Raji (cell line): ENCODE data around the gene ZNF799.

ENCODE experiments used
- POLR2A ChIP-seq: IDR thresholded peaks from 2 replicates; pipeline ENCODE4 v1.6.1; 2011; ENCODE audit warnings: low read depth, low read length, control low read depth; ENCODE audit not compliant: insufficient read depth

ZNF799 gene

DNA sequence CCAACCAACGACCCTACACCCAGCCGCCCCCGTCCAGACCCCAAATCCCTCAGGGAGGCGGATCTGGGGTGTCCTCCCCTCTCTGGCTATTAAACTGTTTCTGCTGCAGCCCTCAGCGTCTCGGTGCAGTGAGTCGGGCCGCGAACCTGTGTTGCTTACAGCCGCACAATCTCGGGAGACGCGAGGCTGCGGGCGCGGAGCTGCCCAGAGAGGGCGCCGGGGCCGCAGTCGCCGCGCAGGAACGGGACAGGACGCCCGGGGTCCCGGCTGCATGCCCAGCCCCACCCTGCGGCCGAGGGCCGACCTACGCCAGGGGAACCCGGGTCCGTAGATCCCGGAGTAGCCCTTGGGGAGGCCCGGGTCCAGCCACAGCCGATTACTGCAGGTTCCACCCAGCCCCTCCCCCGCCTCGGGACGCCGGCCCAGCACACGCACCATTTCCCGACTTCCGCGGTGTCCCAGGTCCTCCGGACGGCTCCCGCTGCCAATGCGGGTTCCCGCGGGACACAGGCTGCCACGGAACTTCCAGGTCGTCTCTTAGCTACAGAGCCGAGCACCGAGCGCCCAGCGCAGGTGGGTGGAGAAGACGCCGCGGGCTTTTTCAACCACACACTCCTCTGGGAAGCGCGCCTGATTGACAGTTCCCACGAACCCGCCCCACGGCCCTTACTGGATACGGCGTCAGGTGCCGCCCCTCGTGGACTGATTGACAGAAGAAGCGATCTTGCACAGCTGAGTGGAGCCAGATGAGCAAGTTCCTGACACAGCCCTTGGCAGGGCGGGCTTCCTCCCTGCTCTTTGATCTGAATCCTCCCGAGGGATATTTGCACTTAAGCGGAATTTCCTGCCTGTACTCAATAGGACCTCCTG is at the start of gene ZNF799:
TSS of gene ZNF799 (minus strand) at position 639 of the 870 bp plus-strand sequence. CDS start at position 438, 201 bp downstream.
- TF ChIP-seq POLR2A, result peak; percentile 69

DNA sequence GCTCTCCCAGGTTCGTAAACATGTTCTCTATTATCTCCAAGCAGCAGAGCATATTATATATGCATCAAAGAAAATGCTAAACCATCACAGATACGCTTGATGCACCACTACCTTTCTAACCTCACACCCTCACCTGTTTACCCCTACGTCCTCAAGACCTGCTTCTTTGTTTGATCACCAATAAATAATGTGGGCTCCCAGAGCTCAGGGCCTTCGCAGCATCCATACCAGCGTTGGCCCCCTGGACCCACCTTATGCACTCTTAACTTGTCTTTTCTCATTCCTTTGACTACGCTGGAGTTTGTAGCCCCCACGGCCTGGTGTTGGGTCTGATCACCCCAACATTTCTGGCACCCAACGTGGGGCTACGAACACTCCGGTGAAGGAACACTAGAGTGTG is 49.8 kb upstream of the ZNF799 start:
- TF ChIP-seq POLR2A, result no peak

GRCh38 chr19:12448808-12449207 is 47.7 kb upstream of the ZNF799 start:
- TF ChIP-seq POLR2A, result no peak

GRCh38 chr19:12440541-12441316 is 39.7 kb upstream of the ZNF799 start, which contains the start of gene ZNF443:
ZNF443 (minus strand) TSS chr19:12441021; CDS start chr19:12440914, 107 bp downstream.
- TF ChIP-seq POLR2A, result peak; percentile 78

DNA sequence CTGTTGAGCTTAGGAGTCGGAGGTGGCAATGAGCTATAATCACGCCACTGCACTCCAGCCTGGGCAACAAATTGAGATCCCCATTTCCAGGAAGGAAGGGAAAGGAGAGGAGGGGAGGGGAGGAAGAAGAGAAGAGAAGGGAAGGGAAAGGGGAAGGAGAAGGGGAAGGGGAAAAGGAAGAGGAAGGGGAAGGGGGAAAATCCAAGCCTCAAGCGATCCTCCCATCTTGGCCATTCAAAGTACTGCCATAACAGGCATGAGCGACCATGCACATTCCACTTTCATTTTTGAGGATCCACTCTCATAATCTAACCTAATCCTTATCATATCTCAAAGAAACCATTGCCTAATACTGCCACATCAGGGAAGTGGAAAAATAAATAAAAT is 24.8 kb upstream of the ZNF799 start:
- TF ChIP-seq POLR2A, result no peak

DNA sequence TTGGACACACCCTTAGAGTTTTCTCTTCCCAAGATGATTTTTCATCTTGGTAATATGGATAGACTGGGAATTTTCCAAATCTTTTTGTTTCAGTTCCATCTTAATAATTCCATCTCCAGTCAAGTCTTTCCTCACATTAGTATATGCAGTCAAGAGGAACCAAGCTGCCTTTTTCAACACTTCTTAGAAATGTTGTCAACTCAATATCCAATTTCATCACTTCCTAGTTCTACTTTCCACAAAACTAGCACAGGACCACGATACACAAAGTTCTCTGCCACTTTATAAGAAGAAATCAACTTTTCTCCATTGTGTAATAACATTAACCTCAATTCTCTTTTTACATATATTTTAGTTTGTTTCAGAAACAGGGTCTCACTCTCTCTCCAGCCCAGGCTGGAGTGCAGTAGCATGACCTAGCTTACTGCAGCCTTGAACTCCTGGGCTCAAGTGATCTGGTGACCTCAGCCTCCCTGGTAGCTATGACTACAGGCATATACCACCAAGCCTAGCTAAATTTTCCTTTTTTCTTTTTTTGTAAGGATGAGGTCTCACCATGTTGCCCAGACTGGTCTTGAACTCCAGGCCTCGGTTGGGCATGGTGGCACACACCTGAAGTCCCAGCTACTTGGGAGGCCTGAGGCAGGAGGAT is 24.3 kb upstream of the ZNF799 start:
- TF ChIP-seq POLR2A, result no peak

- no peak for TF ChIP-seq POLR2A
Measured at GRCh38 chr19:12411893-12412292, 10.8 kb upstream of the ZNF799 start.

GRCh38 chr19:12380444-12380737 is 20.7 kb downstream of the ZNF799 start:
- no peak for TF ChIP-seq POLR2A

- no peak for TF ChIP-seq POLR2A
Measured at GRCh38 chr19:12379732-12380443, 21.2 kb downstream of the ZNF799 start.

DNA sequence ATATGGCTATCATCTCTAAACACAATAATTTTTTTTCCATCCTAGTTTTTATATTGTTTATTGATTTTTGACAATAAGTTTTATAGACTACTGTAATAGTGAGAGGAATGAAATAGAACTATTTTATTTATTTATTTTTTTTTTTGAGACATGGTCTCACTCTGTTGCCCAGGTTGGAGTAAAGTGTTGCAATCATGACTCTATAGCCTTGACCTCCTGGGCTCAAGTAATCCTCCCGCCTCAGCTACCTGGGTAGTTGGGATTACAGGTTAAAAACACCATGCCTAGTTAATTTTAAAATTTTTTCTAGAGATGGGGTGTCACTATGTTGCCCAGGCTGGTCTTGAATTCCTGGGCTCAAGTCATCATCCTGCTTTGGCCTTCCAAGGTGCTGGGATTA is 27.0 kb downstream of the ZNF799 start:
- no peak for TF ChIP-seq POLR2A

GRCh38 chr19:12365236-12366162 is 35.6 kb downstream of the ZNF799 start, which contains the start of gene ZNF442:
ZNF442 (minus strand) TSS chr19:12365683; CDS start chr19:12363631, 2,052 bp downstream.
- peak; percentile 63 for TF ChIP-seq POLR2A

DNA sequence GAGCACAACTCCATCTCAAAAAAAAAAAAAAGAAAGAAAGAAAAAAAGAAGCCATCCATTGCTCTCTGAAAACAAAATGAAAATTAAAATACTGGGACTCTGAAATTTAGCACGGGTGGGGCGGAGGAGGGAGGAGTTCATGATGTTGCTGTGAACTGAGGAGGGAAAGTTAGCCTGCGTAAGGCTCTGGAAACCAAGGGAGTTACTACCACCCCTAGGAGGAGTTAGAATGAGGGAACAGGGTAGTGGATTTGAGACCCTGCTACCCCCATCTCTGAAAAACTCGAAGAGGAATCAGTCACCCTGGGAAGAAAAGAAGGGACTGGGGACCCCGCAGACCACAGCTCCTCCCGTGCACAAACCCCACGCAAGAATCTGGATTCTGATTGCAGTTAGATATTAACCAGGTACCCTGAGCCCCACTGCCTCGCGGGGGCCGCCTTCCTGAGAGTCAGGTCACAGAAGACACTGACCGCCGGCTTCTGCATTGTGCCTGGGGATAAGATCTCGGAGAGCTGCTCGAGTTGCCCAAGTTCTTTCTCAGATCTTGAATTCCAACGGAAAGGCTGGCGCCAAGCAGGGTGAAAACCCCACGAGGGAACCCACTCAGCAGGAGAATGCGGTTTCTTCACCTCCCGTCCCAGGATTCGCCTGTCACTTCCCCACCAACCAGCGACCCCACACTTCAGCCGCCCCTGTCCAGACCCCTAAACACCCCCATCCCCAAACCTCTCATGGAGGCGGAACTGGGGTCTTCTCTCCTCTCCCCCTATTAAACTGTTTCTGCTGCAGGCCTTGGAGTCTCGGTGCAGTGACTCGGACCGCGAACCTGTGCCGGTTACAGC is 36.5 kb downstream of the ZNF799 start:
- TF ChIP-seq POLR2A, result no peak

DNA sequence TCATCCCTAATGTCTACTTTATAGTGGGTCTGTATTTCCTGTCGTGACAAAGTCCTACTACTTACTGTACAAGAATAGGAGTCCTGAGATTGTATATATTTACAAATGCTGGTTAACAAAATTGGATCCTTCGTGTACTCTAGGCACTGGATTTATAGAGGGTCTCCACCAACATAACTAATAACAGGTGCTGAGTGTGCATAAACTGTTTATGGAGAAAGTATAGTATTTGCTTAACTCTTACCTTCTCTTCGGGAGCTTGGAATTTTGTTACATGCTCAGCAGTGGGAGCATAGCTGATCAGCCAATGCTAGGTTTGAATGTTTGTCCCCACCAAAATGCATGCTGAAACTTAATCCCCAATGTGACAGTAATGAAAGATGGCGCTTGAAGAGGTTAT is 47.7 kb downstream of the ZNF799 start:
- TF ChIP-seq POLR2A, result no peak

DNA sequence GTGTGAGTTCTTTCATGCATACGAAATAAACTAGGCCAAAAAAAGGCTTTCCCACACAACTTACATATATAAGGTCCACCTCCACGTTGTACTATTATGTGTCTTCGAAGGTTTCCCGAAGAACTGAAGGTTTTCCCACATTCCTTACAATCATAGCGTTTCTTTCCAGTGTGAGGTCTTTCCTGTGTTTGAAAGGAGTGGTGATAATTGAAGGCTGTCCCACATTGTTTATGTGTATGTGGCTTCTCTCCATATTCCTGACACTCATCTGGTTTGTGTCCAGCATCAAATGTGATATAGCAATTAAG is 50.2 kb downstream of the ZNF799 start:
- no peak for TF ChIP-seq POLR2A
